HepG2 (cell line): ENCODE results near the gene PIEZO2. TPM values are rescaled to one million over a fixed set of nuclear protein-coding genes. Genes with fewer than 3 reads are reported as not detected.

ENCODE experiments used
- EZH2 ChIP-seq: conservative IDR thresholded peaks from 2 replicates; pipeline ENCODE4 v1.6.1; 2012; ENCODE audit warnings: mild to moderate bottlenecking, low read depth, low read length, moderate library complexity
- GFI1 ChIP-seq: sonication (generic); formaldehyde crosslinking; IDR thresholded peaks from 2 replicates; pipeline ENCODE4 v1.5.0; 2020; ENCODE audit warnings: missing genetic modification reagents, mild to moderate bottlenecking, borderline replicate concordance
- KMT2B ChIP-seq: IDR thresholded peaks from 2 replicates; pipeline ENCODE4 v1.6.1; 2016; ENCODE audit warnings: missing genetic modification reagents, missing compliant biosample characterization
- MAZ ChIP-seq, 2 experiments: sonication (generic) in 1 of 2; formaldehyde crosslinking in 1 of 2; IDR thresholded peaks; 2 replicates each; pipeline versions ENCODE4 v1.5.0 to v1.6.1; 2012 to 2020; ENCODE audit warnings: low read depth in 2 of 2, mild to moderate bottlenecking in 2 of 2, borderline replicate concordance in 1 of 2, improper control_type of control experiment in 1 of 2, low read length in 1 of 2, missing genetic modification reagents in 1 of 2, moderate library complexity in 1 of 2
- RNF2 ChIP-seq: fragments of 450-650 bp; conservative IDR thresholded peaks from 2 replicates; pipeline ENCODE4 v1.6.1; 2016; ENCODE audit warnings: low read depth
- SKI ChIP-seq: fragments of 450-650 bp; IDR thresholded peaks from one replicate; pipeline ENCODE4 v1.6.1; 2018; ENCODE audit warnings: mild to moderate bottlenecking; ENCODE audit not compliant: partially characterized antibody
- SMYD3 ChIP-seq: sonication (generic); formaldehyde crosslinking; IDR thresholded peaks from 2 replicates; pipeline ENCODE4 v1.8.1; 2023; ENCODE audit warnings: mild to moderate bottlenecking, missing genetic modification reagents
- ZNF143 ChIP-seq: sonication (generic); formaldehyde crosslinking; IDR thresholded peaks from 2 replicates; pipeline ENCODE4 v1.4.0; 2020; ENCODE audit warnings: missing genetic modification reagents
- ZNF382 ChIP-seq: sonication (generic); formaldehyde crosslinking; IDR thresholded peaks from 2 replicates; pipeline ENCODE4 v1.5.0; 2020; ENCODE audit warnings: missing genetic modification reagents, mild to moderate bottlenecking, borderline replicate concordance
- ZNF563 ChIP-seq: sonication (generic); formaldehyde crosslinking; IDR thresholded peaks from 2 replicates; pipeline ENCODE4 v1.8.0; 2022; ENCODE audit warnings: mild to moderate bottlenecking, moderate library complexity, missing genetic modification reagents
- ZNF614 ChIP-seq: IDR thresholded peaks from 2 replicates; pipeline ENCODE4 v1.6.1; 2018; ENCODE audit warnings: missing biosample characterization, missing genetic modification reagents, inconsistent platforms, borderline replicate concordance
- polyA plus RNA-seq, 8 experiments: library from polyadenylated mRNA; depleted of rRNA in 3 of 8; stranded (reverse) in 7 of 8; unstranded in 1 of 8; fragments of >200 nt; fragmentation: Illumina TruSeq in 4 of 8; extraction: Trizol in 4 of 8; gene quantifications; 2 replicates each; pipeline versions ENCODE4 v1.2.1 to v1.2.3, GENCODE V29; 2011 to 2016; ENCODE audit warnings: low read depth in 4 of 8, missing spikeins in 1 of 8, mixed read lengths in 1 of 8; ENCODE audit not compliant: insufficient read depth in 1 of 8
- total RNA-seq, 5 experiments: library from RNA; depleted of rRNA; stranded (reverse); fragments of >200 nt; fragmentation: Illumina TruSeq; extraction: Trizol; gene quantifications; 2 replicates each; pipeline ENCODE4 v1.2.3, GENCODE V29; 2016; ENCODE audit warnings: low read depth in 1 of 5
- TF ChIP-seq, protein P1 (sequence below): sonication (generic); formaldehyde crosslinking; IDR thresholded peaks from 2 replicates; pipeline ENCODE4 v1.5.0; 2020; ENCODE audit warnings: missing genetic modification reagents
- TF ChIP-seq, protein P2 (sequence below): sonication (generic); formaldehyde crosslinking; IDR thresholded peaks from 2 replicates; pipeline ENCODE4 v1.4.0; 2020; ENCODE audit warnings: missing genetic modification reagents, borderline replicate concordance
- TF ChIP-seq, protein P3 (sequence below): sonication (generic); formaldehyde crosslinking; IDR thresholded peaks from 2 replicates; pipeline ENCODE4 v1.8.0; 2022; ENCODE audit warnings: low read depth, missing genetic modification reagents
- TF ChIP-seq, protein P4 (sequence below): sonication (generic); formaldehyde crosslinking; IDR thresholded peaks from 2 replicates; pipeline ENCODE4 v1.5.0; 2020; ENCODE audit warnings: missing genetic modification reagents
- TF ChIP-seq, protein P5 (sequence below): sonication (generic); formaldehyde crosslinking; conservative IDR thresholded peaks from 2 replicates; pipeline ENCODE4 v1.4.0; 2020; ENCODE audit warnings: mild to moderate bottlenecking, missing genetic modification reagents, moderate library complexity

Gene PIEZO2
- total and polyA plus RNA-seq, 2 of the 13 experiments (the other 11 are each of a cell fraction or from before 2014, with no cell fraction given): 15.2 to 27.2 TPM

DNA sequence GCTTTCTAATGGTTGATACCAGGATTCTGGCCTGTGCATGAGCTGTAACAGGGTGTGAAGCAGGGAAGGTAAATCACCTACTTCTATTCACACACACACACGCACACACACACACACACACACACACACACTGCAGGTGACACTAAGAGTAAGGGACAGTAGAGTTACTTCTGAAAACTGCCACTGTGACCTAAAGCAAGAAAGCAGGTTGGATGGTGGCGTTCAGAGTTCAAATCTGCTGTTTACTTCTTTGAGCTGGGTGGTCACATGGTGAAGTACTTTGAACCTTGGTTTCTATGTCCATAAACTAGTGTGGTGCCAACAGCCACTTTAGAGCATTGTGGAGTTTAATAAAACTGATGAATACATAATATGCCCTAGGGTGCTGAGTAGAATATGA lies 248.0 kb downstream of the PIEZO2 start (continued):
- TF ChIP-seq, protein P1, sequence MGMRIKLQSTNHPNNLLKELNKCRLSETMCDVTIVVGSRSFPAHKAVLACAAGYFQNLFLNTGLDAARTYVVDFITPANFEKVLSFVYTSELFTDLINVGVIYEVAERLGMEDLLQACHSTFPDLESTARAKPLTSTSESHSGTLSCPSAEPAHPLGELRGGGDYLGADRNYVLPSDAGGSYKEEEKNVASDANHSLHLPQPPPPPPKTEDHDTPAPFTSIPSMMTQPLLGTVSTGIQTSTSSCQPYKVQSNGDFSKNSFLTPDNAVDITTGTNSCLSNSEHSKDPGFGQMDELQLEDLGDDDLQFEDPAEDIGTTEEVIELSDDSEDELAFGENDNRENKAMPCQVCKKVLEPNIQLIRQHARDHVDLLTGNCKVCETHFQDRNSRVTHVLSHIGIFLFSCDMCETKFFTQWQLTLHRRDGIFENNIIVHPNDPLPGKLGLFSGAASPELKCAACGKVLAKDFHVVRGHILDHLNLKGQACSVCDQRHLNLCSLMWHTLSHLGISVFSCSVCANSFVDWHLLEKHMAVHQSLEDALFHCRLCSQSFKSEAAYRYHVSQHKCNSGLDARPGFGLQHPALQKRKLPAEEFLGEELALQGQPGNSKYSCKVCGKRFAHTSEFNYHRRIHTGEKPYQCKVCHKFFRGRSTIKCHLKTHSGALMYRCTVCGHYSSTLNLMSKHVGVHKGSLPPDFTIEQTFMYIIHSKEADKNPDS (CRISPR knock-in tag): peak; percentile 85; the same call in 1 of the 2 replicates
- TF ChIP-seq ZNF382 (CRISPR knock-in tag): no peak
- no peak for TF ChIP-seq SKI
- no peak for TF ChIP-seq SMYD3
- TF ChIP-seq ZNF614: no peak
- no peak for TF ChIP-seq GFI1 (CRISPR knock-in tag)
- TF ChIP-seq KMT2B (CRISPR knock-in tag): no peak
- no peak for TF ChIP-seq EZH2
- TF ChIP-seq, protein P2, sequence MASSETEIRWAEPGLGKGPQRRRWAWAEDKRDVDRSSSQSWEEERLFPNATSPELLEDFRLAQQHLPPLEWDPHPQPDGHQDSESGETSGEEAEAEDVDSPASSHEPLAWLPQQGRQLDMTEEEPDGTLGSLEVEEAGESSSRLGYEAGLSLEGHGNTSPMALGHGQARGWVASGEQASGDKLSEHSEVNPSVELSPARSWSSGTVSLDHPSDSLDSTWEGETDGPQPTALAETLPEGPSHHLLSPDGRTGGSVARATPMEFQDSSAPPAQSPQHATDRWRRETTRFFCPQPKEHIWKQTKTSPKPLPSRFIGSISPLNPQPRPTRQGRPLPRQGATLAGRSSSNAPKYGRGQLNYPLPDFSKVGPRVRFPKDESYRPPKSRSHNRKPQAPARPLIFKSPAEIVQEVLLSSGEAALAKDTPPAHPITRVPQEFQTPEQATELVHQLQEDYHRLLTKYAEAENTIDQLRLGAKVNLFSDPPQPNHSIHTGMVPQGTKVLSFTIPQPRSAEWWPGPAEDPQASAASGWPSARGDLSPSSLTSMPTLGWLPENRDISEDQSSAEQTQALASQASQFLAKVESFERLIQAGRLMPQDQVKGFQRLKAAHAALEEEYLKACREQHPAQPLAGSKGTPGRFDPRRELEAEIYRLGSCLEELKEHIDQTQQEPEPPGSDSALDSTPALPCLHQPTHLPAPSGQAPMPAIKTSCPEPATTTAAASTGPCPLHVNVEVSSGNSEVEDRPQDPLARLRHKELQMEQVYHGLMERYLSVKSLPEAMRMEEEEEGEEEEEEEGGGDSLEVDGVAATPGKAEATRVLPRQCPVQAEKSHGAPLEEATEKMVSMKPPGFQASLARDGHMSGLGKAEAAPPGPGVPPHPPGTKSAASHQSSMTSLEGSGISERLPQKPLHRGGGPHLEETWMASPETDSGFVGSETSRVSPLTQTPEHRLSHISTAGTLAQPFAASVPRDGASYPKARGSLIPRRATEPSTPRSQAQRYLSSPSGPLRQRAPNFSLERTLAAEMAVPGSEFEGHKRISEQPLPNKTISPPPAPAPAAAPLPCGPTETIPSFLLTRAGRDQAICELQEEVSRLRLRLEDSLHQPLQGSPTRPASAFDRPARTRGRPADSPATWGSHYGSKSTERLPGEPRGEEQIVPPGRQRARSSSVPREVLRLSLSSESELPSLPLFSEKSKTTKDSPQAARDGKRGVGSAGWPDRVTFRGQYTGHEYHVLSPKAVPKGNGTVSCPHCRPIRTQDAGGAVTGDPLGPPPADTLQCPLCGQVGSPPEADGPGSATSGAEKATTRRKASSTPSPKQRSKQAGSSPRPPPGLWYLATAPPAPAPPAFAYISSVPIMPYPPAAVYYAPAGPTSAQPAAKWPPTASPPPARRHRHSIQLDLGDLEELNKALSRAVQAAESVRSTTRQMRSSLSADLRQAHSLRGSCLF: no peak
- TF ChIP-seq, protein P3, sequence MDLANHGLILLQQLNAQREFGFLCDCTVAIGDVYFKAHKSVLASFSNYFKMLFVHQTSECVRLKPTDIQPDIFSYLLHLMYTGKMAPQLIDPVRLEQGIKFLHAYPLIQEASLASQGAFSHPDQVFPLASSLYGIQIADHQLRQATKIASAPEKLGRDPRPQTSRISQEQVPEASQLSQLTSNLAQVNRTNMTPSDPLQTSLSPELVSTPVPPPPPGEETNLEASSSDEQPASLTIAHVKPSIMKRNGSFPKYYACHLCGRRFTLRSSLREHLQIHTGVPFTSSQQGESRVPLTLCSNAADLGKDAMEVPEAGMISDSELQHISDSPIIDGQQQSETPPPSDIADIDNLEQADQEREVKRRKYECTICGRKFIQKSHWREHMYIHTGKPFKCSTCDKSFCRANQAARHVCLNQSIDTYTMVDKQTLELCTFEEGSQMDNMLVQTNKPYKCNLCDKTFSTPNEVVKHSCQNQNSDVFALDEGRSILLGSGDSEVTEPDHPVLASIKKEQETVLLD: no peak
- TF ChIP-seq, protein P4, sequence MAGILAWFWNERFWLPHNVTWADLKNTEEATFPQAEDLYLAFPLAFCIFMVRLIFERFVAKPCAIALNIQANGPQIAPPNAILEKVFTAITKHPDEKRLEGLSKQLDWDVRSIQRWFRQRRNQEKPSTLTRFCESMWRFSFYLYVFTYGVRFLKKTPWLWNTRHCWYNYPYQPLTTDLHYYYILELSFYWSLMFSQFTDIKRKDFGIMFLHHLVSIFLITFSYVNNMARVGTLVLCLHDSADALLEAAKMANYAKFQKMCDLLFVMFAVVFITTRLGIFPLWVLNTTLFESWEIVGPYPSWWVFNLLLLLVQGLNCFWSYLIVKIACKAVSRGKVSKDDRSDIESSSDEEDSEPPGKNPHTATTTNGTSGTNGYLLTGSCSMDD: no peak
- TF ChIP-seq MAZ (IDR thresholded peaks at IDR 0.05; ENCODE audit: borderline replicate concordance, low read depth, low read length): no peak
- no peak for TF ChIP-seq MAZ (CRISPR knock-in tag; IDR thresholded peaks at IDR 0.05; ENCODE audit: low read depth)
- TF ChIP-seq ZNF143 (CRISPR knock-in tag): no peak
- no peak for TF ChIP-seq RNF2
- TF ChIP-seq, protein P5, sequence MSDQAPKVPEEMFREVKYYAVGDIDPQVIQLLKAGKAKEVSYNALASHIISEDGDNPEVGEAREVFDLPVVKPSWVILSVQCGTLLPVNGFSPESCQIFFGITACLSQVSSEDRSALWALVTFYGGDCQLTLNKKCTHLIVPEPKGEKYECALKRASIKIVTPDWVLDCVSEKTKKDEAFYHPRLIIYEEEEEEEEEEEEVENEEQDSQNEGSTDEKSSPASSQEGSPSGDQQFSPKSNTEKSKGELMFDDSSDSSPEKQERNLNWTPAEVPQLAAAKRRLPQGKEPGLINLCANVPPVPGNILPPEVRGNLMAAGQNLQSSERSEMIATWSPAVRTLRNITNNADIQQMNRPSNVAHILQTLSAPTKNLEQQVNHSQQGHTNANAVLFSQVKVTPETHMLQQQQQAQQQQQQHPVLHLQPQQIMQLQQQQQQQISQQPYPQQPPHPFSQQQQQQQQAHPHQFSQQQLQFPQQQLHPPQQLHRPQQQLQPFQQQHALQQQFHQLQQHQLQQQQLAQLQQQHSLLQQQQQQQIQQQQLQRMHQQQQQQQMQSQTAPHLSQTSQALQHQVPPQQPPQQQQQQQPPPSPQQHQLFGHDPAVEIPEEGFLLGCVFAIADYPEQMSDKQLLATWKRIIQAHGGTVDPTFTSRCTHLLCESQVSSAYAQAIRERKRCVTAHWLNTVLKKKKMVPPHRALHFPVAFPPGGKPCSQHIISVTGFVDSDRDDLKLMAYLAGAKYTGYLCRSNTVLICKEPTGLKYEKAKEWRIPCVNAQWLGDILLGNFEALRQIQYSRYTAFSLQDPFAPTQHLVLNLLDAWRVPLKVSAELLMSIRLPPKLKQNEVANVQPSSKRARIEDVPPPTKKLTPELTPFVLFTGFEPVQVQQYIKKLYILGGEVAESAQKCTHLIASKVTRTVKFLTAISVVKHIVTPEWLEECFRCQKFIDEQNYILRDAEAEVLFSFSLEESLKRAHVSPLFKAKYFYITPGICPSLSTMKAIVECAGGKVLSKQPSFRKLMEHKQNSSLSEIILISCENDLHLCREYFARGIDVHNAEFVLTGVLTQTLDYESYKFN (CRISPR knock-in tag): peak; percentile 95
- TF ChIP-seq ZNF563 (CRISPR knock-in tag): no peak
